GM12892 (cell line): ENCODE data around the gene RNF166.

Source experiments
- POLR2A ChIP-seq: IDR thresholded peaks from 2 replicates; pipeline ENCODE4 v1.6.1; 2011; ENCODE audit warnings: low read depth, low read length, control low read depth
- POLR2AphosphoS5 ChIP-seq: IDR thresholded peaks from 2 replicates; pipeline ENCODE4 v1.6.1; 2011; ENCODE audit warnings: low read depth, low read length, control low read depth
- TAF1 ChIP-seq: IDR thresholded peaks from 2 replicates; pipeline ENCODE4 v1.6.1; 2011; ENCODE audit warnings: low read depth, mild to moderate bottlenecking, control low read depth, low read length, borderline replicate concordance

GRCh38 chr16:88725609-88726407 lies 19.6 kb upstream of the RNF166 start:
- TF ChIP-seq POLR2A (no peak), POLR2AphosphoS5 (no peak), TAF1 (no peak)
